Ectodermal cell (in vitro differentiated cells): ENCODE data around the gene KCNQ1.
A peak's percentile ranks its signal among the peaks of the same experiment; 100 is the strongest.

Experiments used
- H3K27ac ChIP-seq: 2 replicates; pipeline ENCODE4 v1.7.0; 2013; ENCODE audit warnings: mild to moderate bottlenecking, low read depth, low read length; ENCODE audit not compliant: insufficient read depth, poor library complexity, severe bottlenecking
- H3K27me3 ChIP-seq: 2 replicates; pipeline ENCODE4 v1.7.0; 2013; ENCODE audit warnings: mild to moderate bottlenecking, low read length; ENCODE audit not compliant: insufficient read depth, control insufficient read depth, poor library complexity, severe bottlenecking
- H3K36me3 ChIP-seq: one replicate; pipeline ENCODE4 v1.7.0; 2013; ENCODE audit warnings: low read length; ENCODE audit not compliant: control insufficient read depth, insufficient read depth
- H3K4me1 ChIP-seq: one replicate; pipeline ENCODE4 v1.7.0; 2013; ENCODE audit warnings: low read length; ENCODE audit not compliant: control insufficient read depth, insufficient read depth
- H3K4me3 ChIP-seq: 2 replicates; pipeline ENCODE4 v1.7.0; 2013; ENCODE audit warnings: low read depth, low read length, control low read depth; ENCODE audit not compliant: insufficient read depth
- H3K9me3 ChIP-seq: 2 replicates; pipeline ENCODE4 v1.7.0; 2013; ENCODE audit warnings: mild to moderate bottlenecking, low read length, moderate library complexity; ENCODE audit not compliant: control insufficient read depth
- WGBS, 2 experiments: methylation state at CpG; one replicate each; pipeline ENCODE4 v1.1.7; 2013; ENCODE audit warnings: missing lambda C conversion rate in 2 of 2; 5-methylcytosine and 5-hydroxymethylcytosine counted together

The KCNQ1 gene

GRCh38 chr11:2868506-2869133 lies 423.8 kb downstream of the KCNQ1 start:
- H3K9me3 ChIP-seq = no peaks in the 10 kb centered on the region
- no peaks in the 10 kb centered on the region for H3K36me3 ChIP-seq
- H3K4me1 ChIP-seq = peaks cover 22% of the 10 kb centered on the region
- WGBS, 2 experiments = 2 to 3% methylated on average over 16 of the region's 16 CpGs
- H3K27ac ChIP-seq = peak overlapping the region; percentile 6
- peaks cover 53% of the 10 kb centered on the region for H3K27me3 ChIP-seq
- peak overlapping the region; percentile 5 for H3K4me3 ChIP-seq

GRCh38 chr11:2869134-2869526 lies 424.3 kb downstream of the KCNQ1 start:
- Histone ChIP-seq H3K27me3 (peaks cover 48% of the 10 kb centered on the region), H3K27ac (no peak overlapping the region), H3K9me3 (no peaks in the 10 kb centered on the region), H3K4me3 (no peak overlapping the region), H3K36me3 (no peaks in the 10 kb centered on the region), H3K4me1 (peaks cover 19% of the 10 kb centered on the region)
- WGBS, 2 experiments = 11 to 12% methylated on average over 37 of the region's 37 CpGs

- Histone ChIP-seq H3K9me3 (no peaks in the 10 kb centered on the region), H3K36me3 (no peaks in the 10 kb centered on the region), H3K27ac (no peak overlapping the region), H3K27me3 (peaks cover 41% of the 10 kb centered on the region), H3K4me3 (no peak overlapping the region), H3K4me1 (peaks cover 17% of the 10 kb centered on the region)
- WGBS, 2 experiments = 14 to 15% methylated on average over 90 of the region's 90 CpGs
Measured at GRCh38 chr11:2869561-2870427, 425.0 kb downstream of the KCNQ1 start.

GRCh38 chr11:2870460-2870859 lies 425.7 kb downstream of the KCNQ1 start:
- 83% methylated on average over 17 of the region's 17 CpGs for WGBS, 2 experiments

GRCh38 chr11:2870969-2871680 lies 426.3 kb downstream of the KCNQ1 start:
- Histone ChIP-seq H3K27ac (no peak overlapping the region), H3K27me3 (peaks cover 40% of the 10 kb centered on the region), H3K36me3 (no peaks in the 10 kb centered on the region), H3K4me3 (no peak overlapping the region), H3K4me1 (peaks cover 17% of the 10 kb centered on the region), H3K9me3 (no peaks in the 10 kb centered on the region)
- WGBS, 2 experiments = 67 to 70% methylated on average over 22 of the region's 22 CpGs

More at GRCh38 chr11:2870460-2870859, 425.7 kb downstream of the KCNQ1 start:
- peaks cover 17% of the 10 kb centered on the region for H3K4me1 ChIP-seq
- peaks cover 40% of the 10 kb centered on the region for H3K27me3 ChIP-seq
- no peak overlapping the region for H3K27ac ChIP-seq
- H3K9me3 ChIP-seq = no peaks in the 10 kb centered on the region
- H3K36me3 ChIP-seq = no peaks in the 10 kb centered on the region
- H3K4me3 ChIP-seq = no peak overlapping the region

- Histone ChIP-seq H3K4me1 (peaks cover 10% of the 10 kb centered on the region), H3K4me3 (no peak overlapping the region), H3K9me3 (no peaks in the 10 kb centered on the region), H3K27me3 (peaks cover 20% of the 10 kb centered on the region), H3K36me3 (no peaks in the 10 kb centered on the region), H3K27ac (no peak overlapping the region)
- 93 to 96% methylated on average over 10 of the region's 10 CpGs for WGBS, 2 experiments
Measured at GRCh38 chr11:2874963-2875362, 430.2 kb downstream of the KCNQ1 start.

- Histone ChIP-seq H3K36me3 (no peaks in the 10 kb centered on the region), H3K4me1 (peaks cover 10% of the 10 kb centered on the region), H3K4me3 (no peak overlapping the region), H3K9me3 (no peaks in the 10 kb centered on the region), H3K27me3 (peaks cover 3% of the 10 kb centered on the region), H3K27ac (no peak overlapping the region)
- 94 to 96% methylated on average over 6 of the region's 6 CpGs for WGBS, 2 experiments
Measured at GRCh38 chr11:2877474-2877873, 432.7 kb downstream of the KCNQ1 start.

- Histone ChIP-seq H3K27ac (no peak overlapping the region), H3K4me3 (no peak overlapping the region), H3K4me1 (peaks cover 20% of the 10 kb centered on the region), H3K9me3 (no peaks in the 10 kb centered on the region), H3K36me3 (no peaks in the 10 kb centered on the region), H3K27me3 (peaks cover 16% of the 10 kb centered on the region)
- 94 to 95% methylated on average over 8 of the region's 8 CpGs for WGBS, 2 experiments
Measured at GRCh38 chr11:2878782-2879181, 434.0 kb downstream of the KCNQ1 start.

- Histone ChIP-seq H3K36me3 (no peaks in the 10 kb centered on the region), H3K4me1 (peaks cover 20% of the 10 kb centered on the region), H3K27ac (no peak overlapping the region), H3K27me3 (peaks cover 23% of the 10 kb centered on the region), H3K9me3 (no peaks in the 10 kb centered on the region), H3K4me3 (no peak overlapping the region)
- WGBS, 2 experiments = 91 to 93% methylated on average over 7 of the region's 7 CpGs
Measured at GRCh38 chr11:2880646-2881045, 435.8 kb downstream of the KCNQ1 start.
